CD1c-positive myeloid dendritic cell (primary cell): Measurements from ENCODE around the gene MARCO.

Experiments
- DNase-seq: peaks from one replicate; pipeline ENCODE4 v3.0.0-alpha.2; 2016; ENCODE audit errors: extremely low spot score

Gene MARCO

DNA sequence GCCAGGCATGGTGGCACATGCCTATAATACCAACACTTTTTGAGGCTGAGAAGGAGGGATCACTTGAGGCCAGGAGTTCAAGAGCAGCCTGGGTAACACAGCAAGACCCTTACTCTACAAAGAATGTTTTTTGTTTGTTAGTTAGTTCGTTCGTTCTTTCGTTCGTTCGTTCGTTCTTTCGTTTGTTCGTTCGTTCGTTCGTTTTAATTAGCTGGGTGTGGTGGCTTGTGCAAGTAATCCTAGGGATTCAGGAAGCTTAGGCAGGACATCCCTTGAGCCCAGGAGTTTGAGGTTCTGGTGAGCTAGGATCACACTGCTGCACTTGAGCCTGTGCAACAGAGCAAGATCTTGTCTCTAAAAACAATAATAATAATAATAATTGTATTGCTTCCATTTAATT lies 98.7 kb downstream of the MARCO start:
- DNase-seq = no peak
